Bronchial epithelial cell (primary cell): Measurements from ENCODE around the gene SLC39A7. TPM values are rescaled to one million over a fixed set of nuclear protein-coding genes. Genes with fewer than 3 reads are reported as not detected.

Source experiments
- DNase-seq: peaks from one replicate; pipeline ENCODE4 v3.0.0-alpha.2; 2010; ENCODE audit warnings: low read depth
- FAIRE-seq: peaks from 2 replicates; lab custom pipeline; 2011; peaks lifted over from hg19 to GRCh38; lab: Jason Lieb, UNC
- H3K27me3 ChIP-seq: 2 replicates; pipeline ENCODE4 v1.5.1; 2011; ENCODE audit warnings: low read length; ENCODE audit not compliant: control insufficient read depth, insufficient read depth
- H3K36me3 ChIP-seq: 2 replicates; pipeline ENCODE4 v1.5.1; 2011; ENCODE audit warnings: low read length; ENCODE audit not compliant: control insufficient read depth, insufficient read depth
- H3K4me3 ChIP-seq: 2 replicates; pipeline ENCODE4 v1.5.1; 2011; ENCODE audit warnings: mild to moderate bottlenecking, low read depth, low read length, control low read depth
- total RNA-seq: library from RNA; depleted of rRNA; stranded (reverse); fragments of >200 nt; gene quantifications from 2 replicates; pipeline ENCODE4 v1.2.1, GENCODE V29; 2014
- TF ChIP-seq, protein P1 (sequence below): IDR thresholded peaks from 2 replicates; pipeline ENCODE4 v1.5.1; 2011; ENCODE audit warnings: mild to moderate bottlenecking, moderate library complexity, low read length, control low read depth, inconsistent platforms; ENCODE audit not compliant: insufficient read depth, severe bottlenecking

The SLC39A7 gene
- total RNA-seq, 1 donor from 2014 or later = 94.0 TPM

DNA sequence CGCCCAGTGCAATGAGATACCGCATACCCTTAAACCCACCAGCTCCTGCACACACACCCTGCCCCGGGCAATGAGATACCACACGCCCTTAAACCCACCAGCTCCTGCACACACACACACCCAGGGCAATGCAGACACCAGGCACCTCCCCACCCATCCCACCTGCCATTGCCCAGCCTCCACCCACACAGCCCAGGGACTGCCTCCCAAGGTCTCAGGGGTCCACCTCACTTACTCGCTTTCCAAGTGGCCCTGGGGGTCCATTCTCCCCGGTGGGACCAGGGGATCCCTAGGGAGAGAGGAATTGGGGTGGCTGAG lies 32.4 kb upstream of the SLC39A7 start:
- DNase-seq (no peak), FAIRE-seq (no peak)
- H3K4me3 ChIP-seq = no peak overlapping the region
- no peaks in the 10 kb centered on the region for H3K36me3 ChIP-seq
- peaks cover 5% of the 10 kb centered on the region for H3K27me3 ChIP-seq
- TF ChIP-seq, protein P1, sequence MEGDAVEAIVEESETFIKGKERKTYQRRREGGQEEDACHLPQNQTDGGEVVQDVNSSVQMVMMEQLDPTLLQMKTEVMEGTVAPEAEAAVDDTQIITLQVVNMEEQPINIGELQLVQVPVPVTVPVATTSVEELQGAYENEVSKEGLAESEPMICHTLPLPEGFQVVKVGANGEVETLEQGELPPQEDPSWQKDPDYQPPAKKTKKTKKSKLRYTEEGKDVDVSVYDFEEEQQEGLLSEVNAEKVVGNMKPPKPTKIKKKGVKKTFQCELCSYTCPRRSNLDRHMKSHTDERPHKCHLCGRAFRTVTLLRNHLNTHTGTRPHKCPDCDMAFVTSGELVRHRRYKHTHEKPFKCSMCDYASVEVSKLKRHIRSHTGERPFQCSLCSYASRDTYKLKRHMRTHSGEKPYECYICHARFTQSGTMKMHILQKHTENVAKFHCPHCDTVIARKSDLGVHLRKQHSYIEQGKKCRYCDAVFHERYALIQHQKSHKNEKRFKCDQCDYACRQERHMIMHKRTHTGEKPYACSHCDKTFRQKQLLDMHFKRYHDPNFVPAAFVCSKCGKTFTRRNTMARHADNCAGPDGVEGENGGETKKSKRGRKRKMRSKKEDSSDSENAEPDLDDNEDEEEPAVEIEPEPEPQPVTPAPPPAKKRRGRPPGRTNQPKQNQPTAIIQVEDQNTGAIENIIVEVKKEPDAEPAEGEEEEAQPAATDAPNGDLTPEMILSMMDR = no peak

DNA sequence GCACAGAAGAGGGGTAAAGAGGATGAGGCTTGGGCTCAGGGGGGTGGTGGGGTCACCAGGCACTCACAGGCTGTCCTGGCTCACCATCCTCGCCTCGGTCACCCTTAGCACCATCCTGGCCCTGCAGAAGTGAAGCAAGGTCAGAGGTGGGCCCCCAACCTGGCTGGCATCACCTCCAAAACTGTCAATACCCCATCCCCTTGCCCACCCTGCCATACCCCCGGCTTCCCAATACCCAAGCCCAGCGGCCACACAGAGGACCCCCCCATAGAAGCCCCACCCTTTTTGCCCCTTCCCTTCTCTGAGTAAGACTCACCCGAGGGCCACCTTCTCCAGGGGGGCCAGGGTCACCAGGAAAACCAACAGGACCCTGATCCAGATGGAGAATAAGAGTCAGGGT lies 32.0 kb upstream of the SLC39A7 start:
- FAIRE-seq = no peak
- Histone ChIP-seq H3K36me3 (no peaks in the 10 kb centered on the region), H3K4me3 (no peak overlapping the region), H3K27me3 (peaks cover 5% of the 10 kb centered on the region)
- TF ChIP-seq, protein P1 = no peak
- DNase-seq = no peak

- Histone ChIP-seq H3K27me3 (peaks cover 1% of the 10 kb centered on the region), H3K36me3 (no peaks in the 10 kb centered on the region), H3K4me3 (no peak overlapping the region)
- TF ChIP-seq, protein P1 = no peak
- FAIRE-seq = no peak
- DNase-seq = no peak
These were observed 31.1 kb upstream of the SLC39A7 start for GRCh38 chr6:33169291-33170175.

GRCh38 chr6:33170176-33171015 lies 30.3 kb upstream of the SLC39A7 start:
- DNase-seq = no peak
- TF ChIP-seq, protein P1 = no peak
- H3K4me3 ChIP-seq = no peak overlapping the region
- H3K27me3 ChIP-seq = peaks cover 1% of the 10 kb centered on the region
- FAIRE-seq = peak; percentile 32
- no peaks in the 10 kb centered on the region for H3K36me3 ChIP-seq

- FAIRE-seq = no peak
- H3K36me3 ChIP-seq = no peaks in the 10 kb centered on the region
- TF ChIP-seq, protein P1 = no peak
- peaks cover 1% of the 10 kb centered on the region for H3K27me3 ChIP-seq
- H3K4me3 ChIP-seq = no peak overlapping the region
- no peak for DNase-seq
These were observed 29.4 kb upstream of the SLC39A7 start for GRCh38 chr6:33171016-33171879.
